ENCODE measurements around the gene SLC39A7.
A peak's percentile ranks its signal among the peaks of the same experiment; 100 is the strongest.

GRCh38 chr6:33192105-33192646 is 8.5 kb upstream of the SLC39A7 start, which contains the start of gene COL11A2:
- no peak for TF ChIP-seq CTCF (IDR thresholded peaks at IDR 0.05; ENCODE audit: extremely low read depth in 1 of 2, insufficient read depth in 1 of 2, low read depth in 1 of 2, low read length in 2 of 2)
- peak; percentile 77 for TF ChIP-seq EZH2 (IDR thresholded peaks at IDR 0.05; ENCODE audit: borderline replicate concordance, low read depth, low read length, severe bottlenecking)
- no peak for TF ChIP-seq POLR2A (IDR thresholded peaks at IDR 0.05; ENCODE audit: low read depth, low read length)
- no peak for TF ChIP-seq POLR2AphosphoS5 (IDR thresholded peaks at IDR 0.05; ENCODE audit: insufficient read depth, low read depth, low read length)
- TF ChIP-seq FOS (IDR thresholded peaks at IDR 0.05; ENCODE audit: borderline replicate concordance, insufficient read depth, low read length) = no peak
- no peak for TF ChIP-seq JUN (IDR thresholded peaks at IDR 0.05; ENCODE audit: borderline replicate concordance, insufficient read depth, insufficient read length, low read depth)
- no peak for TF ChIP-seq MAX (IDR thresholded peaks at IDR 0.05; ENCODE audit: insufficient read depth, insufficient read length)

Data from endothelial cell of umbilical vein (primary cell).